GM23338 (cell line): Measurements from ENCODE around the gene KIAA1671. TPM values are rescaled to one million over a fixed set of nuclear protein-coding genes. Genes with fewer than 3 reads are reported as not detected.

Source experiments
- ATAC-seq: fragments of 200-7000 bp; cut with Tn5 transposase; 3 replicates; pipeline ENCODE4 v1.9.1; 2020
- DNase-seq: peaks from one replicate; pipeline ENCODE4 v3.0.0-alpha.2; 2015; ENCODE audit warnings: low spot score
- H2AFZ ChIP-seq: fragments of 200-600 bp; sonication (generic); 2 replicates; pipeline ENCODE4 v1.8.0; 2016; ENCODE audit warnings: antibody characterized with exemption, mild to moderate bottlenecking, moderate library complexity
- H3F3A ChIP-seq: fragments of 200-600 bp; sonication (generic); replicated peaks from 2 replicates; pipeline ENCODE4 v1.8.0; 2017; ENCODE audit warnings: antibody characterized with exemption, mixed run types, low read depth
- H3K27ac ChIP-seq: fragments of 200-600 bp; sonication (generic); 2 replicates; pipeline ENCODE4 v1.6.1; 2016; ENCODE audit warnings: low read depth
- H3K27me3 ChIP-seq: fragments of 200-600 bp; sonication (generic); 2 replicates; pipeline ENCODE4 v1.8.0; 2016; ENCODE audit warnings: mild to moderate bottlenecking, mixed run types, moderate library complexity; ENCODE audit not compliant: insufficient read depth
- H3K36me3 ChIP-seq: fragments of 200-600 bp; sonication (generic); 2 replicates; pipeline ENCODE4 v1.8.0; 2016; ENCODE audit warnings: mild to moderate bottlenecking; ENCODE audit not compliant: insufficient read depth
- H3K4me1 ChIP-seq: fragments of 200-600 bp; sonication (generic); 2 replicates; pipeline ENCODE4 v1.8.0; 2016; ENCODE audit warnings: mild to moderate bottlenecking, moderate library complexity; ENCODE audit not compliant: insufficient read depth
- H3K4me2 ChIP-seq: fragments of 200-600 bp; sonication (generic); 2 replicates; pipeline ENCODE4 v1.7.1; 2017; ENCODE audit warnings: mixed run types
- H3K4me3 ChIP-seq: fragments of 200-600 bp; sonication (generic); 2 replicates; pipeline ENCODE4 v1.6.1; 2016; ENCODE audit warnings: mixed run types
- H3K79me2 ChIP-seq: fragments of 200-600 bp; sonication (generic); replicated peaks from 2 replicates; pipeline ENCODE4 v1.8.0; 2017; ENCODE audit warnings: mild to moderate bottlenecking; ENCODE audit not compliant: insufficient read depth
- H3K9me2 ChIP-seq: fragments of 200-600 bp; sonication (generic); 2 replicates; pipeline ENCODE4 v1.8.0; 2017; ENCODE audit not compliant: insufficient read depth
- H4K20me1 ChIP-seq: fragments of 200-600 bp; sonication (generic); replicated peaks from 2 replicates; pipeline ENCODE4 v1.8.0; 2017; ENCODE audit warnings: mild to moderate bottlenecking; ENCODE audit not compliant: insufficient read depth
- H3K27ac Mint-ChIP-seq: 2 replicates; pipeline ENCODE4 v1.8.0; 2020; ENCODE audit warnings: inconsistent platforms, mild to moderate bottlenecking, moderate library complexity, mixed read lengths
- H3K27me3 Mint-ChIP-seq: 3 replicates; pipeline ENCODE4 v1.8.0; 2022; ENCODE audit warnings: low read depth, mild to moderate bottlenecking, moderate library complexity, mixed read lengths, inconsistent platforms; ENCODE audit not compliant: insufficient read depth, poor library complexity
- H3K36me3 Mint-ChIP-seq: 3 replicates; pipeline ENCODE4 v1.8.0; 2021; ENCODE audit warnings: low read depth, mild to moderate bottlenecking, inconsistent platforms, moderate library complexity, mixed read lengths
- H3K4me1 Mint-ChIP-seq: 3 replicates; pipeline ENCODE4 v1.8.0; 2020; ENCODE audit warnings: mild to moderate bottlenecking, inconsistent platforms, mixed read lengths
- H3K4me3 Mint-ChIP-seq: 3 replicates; pipeline ENCODE4 v1.8.0; 2021; ENCODE audit warnings: moderate library complexity, mild to moderate bottlenecking, inconsistent platforms, mixed read lengths
- H3K9me3 Mint-ChIP-seq: 3 replicates; pipeline ENCODE4 v1.8.0; 2020; ENCODE audit warnings: moderate library complexity, mild to moderate bottlenecking, inconsistent platforms, mixed read lengths
- CREB1 ChIP-seq: fragments of 250-450 bp; sonication (Bioruptor Pico); IDR thresholded peaks from 2 replicates; pipeline ENCODE4 v1.5.0; 2020; ENCODE audit warnings: low read depth, mild to moderate bottlenecking, moderate library complexity
- EZH2phosphoT487 ChIP-seq: fragments of 200-600 bp; sonication (generic); IDR thresholded peaks from one replicate; pipeline ENCODE4 v1.8.1; 2018; ENCODE audit warnings: antibody characterized with exemption; ENCODE audit not compliant: unreplicated experiment
- STAT1 ChIP-seq: IDR thresholded peaks from one replicate; pipeline ENCODE4 v1.6.1; 2016; ENCODE audit warnings: antibody characterized with exemption; ENCODE audit not compliant: unreplicated experiment
- ZNF114 ChIP-seq: fragments of 250-450 bp; sonication (Bioruptor Pico); IDR thresholded peaks from 2 replicates; pipeline ENCODE4 v1.5.0; 2020; ENCODE audit warnings: mild to moderate bottlenecking, moderate library complexity
- ZNF331 ChIP-seq: fragments of 250-450 bp; sonication (Bioruptor Pico); IDR thresholded peaks from 2 replicates; pipeline ENCODE4 v1.5.0; 2020; ENCODE audit warnings: low read depth, mild to moderate bottlenecking, moderate library complexity
- polyA plus RNA-seq: library from polyadenylated mRNA; unstranded; fragments of >200 nt; fragmentation: Nextera tagmentation; extraction: Ambion mirVana; gene quantifications from 2 replicates; pipeline ENCODE4 v1.2.1, GENCODE V29; 2016
- total RNA-seq: library from RNA; depleted of rRNA; stranded (reverse); fragments of >200 nt; shearing (Covaris generic); gene quantifications from 2 replicates; pipeline ENCODE4 v1.2.3, GENCODE V29; 2014
- TF ChIP-seq, protein P1 (sequence below): IDR thresholded peaks from one replicate; pipeline ENCODE4 v1.6.1; 2018; ENCODE audit warnings: antibody characterized with exemption; ENCODE audit not compliant: unreplicated experiment

KIAA1671 gene
- total and polyA plus RNA-seq, 2 experiments from 2014 or later: 6.1 to 27.2 TPM

DNA sequence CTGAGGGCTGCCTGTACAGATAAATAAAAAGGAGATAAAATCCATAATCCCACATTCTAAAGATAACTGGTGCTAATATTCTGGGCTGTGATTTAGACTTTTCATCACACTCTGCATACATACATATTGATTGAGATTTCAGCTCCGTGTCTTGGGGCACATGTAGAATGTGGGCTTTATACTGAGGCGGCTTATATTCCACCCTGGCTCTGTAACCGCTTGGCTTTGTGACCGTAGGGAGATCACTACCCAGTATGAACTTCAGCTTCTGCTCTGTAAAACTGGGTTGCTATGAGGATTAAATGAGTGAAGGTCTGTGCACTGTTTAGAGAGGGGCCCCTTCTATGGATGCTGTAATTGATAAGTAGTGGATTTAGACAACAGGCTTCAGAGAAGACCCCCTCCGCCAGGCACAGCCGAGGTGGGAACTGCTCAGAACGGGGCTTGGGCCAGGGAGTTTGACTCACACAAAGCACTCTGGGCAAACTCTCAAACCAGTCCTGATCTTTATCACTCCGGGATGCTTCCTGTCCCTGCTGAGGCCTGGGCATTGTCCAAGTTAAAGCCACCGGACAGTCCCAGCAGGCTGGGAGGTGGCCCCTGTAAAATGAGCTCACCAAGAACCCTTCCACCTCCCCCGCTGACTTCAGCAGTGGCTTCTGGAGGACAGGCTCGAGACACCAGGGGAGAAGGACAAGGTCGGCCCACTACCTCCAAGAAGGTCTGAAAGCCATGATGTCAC lies 17.2 kb downstream of the KIAA1671 start:
- H3K36me3 Mint-ChIP-seq: peaks cover 3% of the 10 kb centered on the region; the same call in 2 of the 3 replicates
- Histone ChIP-seq H3K36me3 (no peaks in the 10 kb centered on the region), H3K4me2 (peak overlapping the region; percentile 60; the same call in 1 of the 2 replicates), H3K27me3 (no peaks in the 10 kb centered on the region), H2AFZ (no peak overlapping the region), H3K9me2 (no peaks in the 10 kb centered on the region), H3K4me3 (no peak overlapping the region), H3K27ac (peak overlapping the region; percentile 11), H3K79me2 (peaks cover 41% of the 10 kb centered on the region), H3K4me1 (peaks cover 26% of the 10 kb centered on the region), H3F3A (0 out of 2 replicates have a peak, but pooled peaks cover 3% of the 10 kb centered on the region), H4K20me1 (0 out of 2 replicates have a peak, but pooled peaks cover 2% of the 10 kb centered on the region)
- H3K9me3 Mint-ChIP-seq: no peaks in the 10 kb centered on the region; the same call in 2 of the 3 replicates
- peaks cover 4% of the 10 kb centered on the region for H3K27me3 Mint-ChIP-seq
- no peak for TF ChIP-seq ZNF114 (CRISPR knock-in tag)
- TF ChIP-seq ZNF331 (CRISPR knock-in tag): no peak
- TF ChIP-seq, protein P1, sequence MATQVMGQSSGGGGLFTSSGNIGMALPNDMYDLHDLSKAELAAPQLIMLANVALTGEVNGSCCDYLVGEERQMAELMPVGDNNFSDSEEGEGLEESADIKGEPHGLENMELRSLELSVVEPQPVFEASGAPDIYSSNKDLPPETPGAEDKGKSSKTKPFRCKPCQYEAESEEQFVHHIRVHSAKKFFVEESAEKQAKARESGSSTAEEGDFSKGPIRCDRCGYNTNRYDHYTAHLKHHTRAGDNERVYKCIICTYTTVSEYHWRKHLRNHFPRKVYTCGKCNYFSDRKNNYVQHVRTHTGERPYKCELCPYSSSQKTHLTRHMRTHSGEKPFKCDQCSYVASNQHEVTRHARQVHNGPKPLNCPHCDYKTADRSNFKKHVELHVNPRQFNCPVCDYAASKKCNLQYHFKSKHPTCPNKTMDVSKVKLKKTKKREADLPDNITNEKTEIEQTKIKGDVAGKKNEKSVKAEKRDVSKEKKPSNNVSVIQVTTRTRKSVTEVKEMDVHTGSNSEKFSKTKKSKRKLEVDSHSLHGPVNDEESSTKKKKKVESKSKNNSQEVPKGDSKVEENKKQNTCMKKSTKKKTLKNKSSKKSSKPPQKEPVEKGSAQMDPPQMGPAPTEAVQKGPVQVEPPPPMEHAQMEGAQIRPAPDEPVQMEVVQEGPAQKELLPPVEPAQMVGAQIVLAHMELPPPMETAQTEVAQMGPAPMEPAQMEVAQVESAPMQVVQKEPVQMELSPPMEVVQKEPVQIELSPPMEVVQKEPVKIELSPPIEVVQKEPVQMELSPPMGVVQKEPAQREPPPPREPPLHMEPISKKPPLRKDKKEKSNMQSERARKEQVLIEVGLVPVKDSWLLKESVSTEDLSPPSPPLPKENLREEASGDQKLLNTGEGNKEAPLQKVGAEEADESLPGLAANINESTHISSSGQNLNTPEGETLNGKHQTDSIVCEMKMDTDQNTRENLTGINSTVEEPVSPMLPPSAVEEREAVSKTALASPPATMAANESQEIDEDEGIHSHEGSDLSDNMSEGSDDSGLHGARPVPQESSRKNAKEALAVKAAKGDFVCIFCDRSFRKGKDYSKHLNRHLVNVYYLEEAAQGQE: no peak
- no peak for TF ChIP-seq CREB1 (CRISPR knock-in tag)
- no peak for TF ChIP-seq EZH2phosphoT487
- no peak for DNase-seq
- H3K4me1 Mint-ChIP-seq: peaks cover 39% of the 10 kb centered on the region
- ATAC-seq: no peak
- no peak overlapping the region; the same call in 2 of the 3 replicates for H3K4me3 Mint-ChIP-seq
- peak overlapping the region; percentile 46; the same call in 1 of the 2 replicates for H3K27ac Mint-ChIP-seq

DNA sequence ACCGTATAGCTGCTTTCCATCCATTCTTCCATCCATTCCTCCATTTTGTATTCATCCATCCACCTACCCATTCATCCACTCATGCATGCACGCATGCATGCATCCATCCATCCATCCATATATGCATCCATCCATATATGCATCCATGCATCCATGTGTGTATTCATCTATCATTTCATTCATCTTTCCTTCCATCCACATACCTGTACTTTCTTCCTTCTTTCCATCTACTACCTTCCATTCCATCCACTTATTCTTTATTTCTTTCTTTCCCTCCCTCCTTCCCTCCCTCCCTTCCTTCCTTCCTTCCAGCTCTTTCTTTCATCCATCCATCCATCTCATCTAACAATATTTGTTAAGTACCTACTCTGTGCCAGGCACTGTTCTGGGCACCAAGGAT lies 19.9 kb downstream of the KIAA1671 start:
- H3K79me2 ChIP-seq: peaks cover 21% of the 10 kb centered on the region
- no peak for TF ChIP-seq EZH2phosphoT487
- no peak for TF ChIP-seq STAT1
- TF ChIP-seq ZNF331 (CRISPR knock-in tag): no peak

More for the DNA sequence above, 19.9 kb downstream of the KIAA1671 start:
- Mint-ChIP-seq H3K27me3 (peaks cover 11% of the 10 kb centered on the region), H3K9me3 (no peaks in the 10 kb centered on the region; the same call in 2 of the 3 replicates), H3K27ac (no peak overlapping the region), H3K4me3 (no peak overlapping the region), H3K4me1 (peaks cover 49% of the 10 kb centered on the region), H3K36me3 (peaks cover 3% of the 10 kb centered on the region; the same call in 2 of the 3 replicates)
- H3K27me3 ChIP-seq: no peaks in the 10 kb centered on the region
- H3K4me1 ChIP-seq: peaks cover 39% of the 10 kb centered on the region
- no peak for DNase-seq
- no peak overlapping the region for H3K4me2 ChIP-seq
- no peaks in the 10 kb centered on the region for H3K36me3 ChIP-seq
- H4K20me1 ChIP-seq: 0 out of 2 replicates have a peak, but pooled peaks cover 2% of the 10 kb centered on the region
- no peak overlapping the region for H3K4me3 ChIP-seq
- no peak for ATAC-seq
- no peak overlapping the region for H2AFZ ChIP-seq
- 0 out of 2 replicates have a peak, but pooled peaks cover under 1% of the 10 kb centered on the region for H3F3A ChIP-seq
- no peak overlapping the region; the same call in 1 of the 2 replicates for H3K27ac ChIP-seq
- no peaks in the 10 kb centered on the region for H3K9me2 ChIP-seq
